Effector CD4-positive, alpha-beta T cell (primary cell): Measurements from ENCODE around the gene KLHL28.

Experiments
- DNase-seq: peaks from one replicate; pipeline ENCODE4 v3.0.0-alpha.2; 2020
- total RNA-seq: gene quantifications from one replicate; lab custom pipeline; 2026; lab: John Stamatoyannopoulos, UW

KLHL28 gene, protein sequence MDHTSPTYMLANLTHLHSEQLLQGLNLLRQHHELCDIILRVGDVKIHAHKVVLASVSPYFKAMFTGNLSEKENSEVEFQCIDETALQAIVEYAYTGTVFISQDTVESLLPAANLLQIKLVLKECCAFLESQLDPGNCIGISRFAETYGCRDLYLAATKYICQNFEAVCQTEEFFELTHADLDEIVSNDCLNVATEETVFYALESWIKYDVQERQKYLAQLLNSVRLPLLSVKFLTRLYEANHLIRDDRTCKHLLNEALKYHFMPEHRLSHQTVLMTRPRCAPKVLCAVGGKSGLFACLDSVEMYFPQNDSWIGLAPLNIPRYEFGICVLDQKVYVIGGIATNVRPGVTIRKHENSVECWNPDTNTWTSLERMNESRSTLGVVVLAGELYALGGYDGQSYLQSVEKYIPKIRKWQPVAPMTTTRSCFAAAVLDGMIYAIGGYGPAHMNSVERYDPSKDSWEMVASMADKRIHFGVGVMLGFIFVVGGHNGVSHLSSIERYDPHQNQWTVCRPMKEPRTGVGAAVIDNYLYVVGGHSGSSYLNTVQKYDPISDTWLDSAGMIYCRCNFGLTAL
- 88.7 reads per million, percentile 80 among the genes with 10 or more reads in this experiment for total RNA-seq

- peak; percentile 98 for DNase-seq
Measured at GRCh38 chr14:44961554-44962333, at the start of gene KLHL28, which contains the start of gene TOGARAM1. TSS of gene KLHL28 (minus strand) at chr14:44961947. CDS start at chr14:44945928, 16,019 bp downstream. TSS of gene TOGARAM1 (plus strand) at chr14:44962190. CDS start at chr14:44962422, 232 bp downstream.

- no peak for DNase-seq
Measured at GRCh38 chr14:45003924-45004323, 42.2 kb upstream of the KLHL28 start.

DNA sequence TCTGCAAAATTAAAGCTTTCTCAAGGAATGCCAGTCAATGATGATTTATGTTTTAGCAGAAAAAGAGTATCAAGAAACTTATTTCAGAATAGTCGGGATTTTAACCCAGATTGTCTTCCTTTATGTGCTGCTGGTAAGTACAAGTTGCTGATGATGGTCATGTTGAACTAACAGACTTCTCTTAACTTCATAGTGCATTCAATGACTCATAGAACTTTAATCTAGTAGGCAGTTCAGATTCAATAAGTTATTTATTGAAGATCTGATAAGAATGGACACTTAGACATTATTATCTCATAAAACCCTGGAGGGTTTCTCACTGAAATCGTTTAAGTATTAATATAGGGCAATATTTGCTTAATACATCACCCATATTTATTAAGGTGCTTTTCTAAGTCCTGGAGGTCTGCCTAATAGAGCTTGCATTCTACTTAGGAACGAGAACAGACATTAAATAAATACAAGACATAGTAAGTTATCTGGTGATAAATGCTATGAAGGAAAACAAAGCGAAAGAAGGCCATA lies 34.1 kb upstream of the KLHL28 start:
- no peak for DNase-seq

DNA sequence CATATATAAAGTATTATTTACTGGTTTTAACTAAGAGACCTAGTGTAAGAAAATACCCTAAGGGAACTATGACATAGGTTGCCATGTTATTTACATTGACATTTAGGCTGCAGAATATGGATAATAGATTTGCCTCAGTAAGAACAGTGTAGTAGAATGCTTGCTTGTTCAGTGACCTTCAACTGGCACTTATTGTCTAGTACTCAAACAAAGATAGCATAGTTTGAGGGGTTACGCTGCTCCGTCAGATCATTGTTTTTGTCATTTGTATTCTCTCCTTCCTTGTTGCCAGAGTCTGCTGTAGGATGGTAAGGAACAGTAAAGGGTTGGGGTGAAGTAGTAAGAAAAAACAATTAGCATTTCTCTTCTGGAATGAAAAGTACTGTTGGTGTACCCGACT lies 33.4 kb upstream of the KLHL28 start:
- DNase-seq: no peak

- no peak for DNase-seq
Measured at GRCh38 chr14:44990533-44990932, 28.8 kb upstream of the KLHL28 start.

- DNase-seq: no peak
Measured at GRCh38 chr14:44989497-44990440, 28.0 kb upstream of the KLHL28 start.

- DNase-seq: no peak
Measured at GRCh38 chr14:44988694-44989093, 26.9 kb upstream of the KLHL28 start.

DNA sequence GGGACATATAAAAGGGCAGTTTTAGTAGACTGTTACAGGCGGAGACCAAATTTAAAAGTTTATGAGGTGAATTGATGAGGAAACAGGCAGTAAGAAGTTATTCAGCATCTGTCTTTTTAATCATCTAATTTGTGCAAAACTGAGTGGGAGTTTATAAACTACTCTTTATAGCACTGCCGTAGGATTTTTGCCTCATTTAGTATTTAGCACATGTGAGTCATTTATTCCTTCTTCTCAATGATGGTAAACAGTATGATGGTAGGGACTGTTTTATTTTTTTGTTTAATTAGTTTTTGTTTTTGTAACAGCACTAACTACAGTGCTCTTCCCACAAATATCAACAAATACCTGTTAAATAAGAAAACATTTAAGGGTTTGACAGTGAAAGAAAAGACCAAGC lies 20.8 kb upstream of the KLHL28 start:
- DNase-seq: no peak

- DNase-seq: no peak
Measured at GRCh38 chr14:44981198-44981597, 19.5 kb upstream of the KLHL28 start.

GRCh38 chr14:44979740-44980356 lies 18.1 kb upstream of the KLHL28 start:
- DNase-seq: no peak

DNA sequence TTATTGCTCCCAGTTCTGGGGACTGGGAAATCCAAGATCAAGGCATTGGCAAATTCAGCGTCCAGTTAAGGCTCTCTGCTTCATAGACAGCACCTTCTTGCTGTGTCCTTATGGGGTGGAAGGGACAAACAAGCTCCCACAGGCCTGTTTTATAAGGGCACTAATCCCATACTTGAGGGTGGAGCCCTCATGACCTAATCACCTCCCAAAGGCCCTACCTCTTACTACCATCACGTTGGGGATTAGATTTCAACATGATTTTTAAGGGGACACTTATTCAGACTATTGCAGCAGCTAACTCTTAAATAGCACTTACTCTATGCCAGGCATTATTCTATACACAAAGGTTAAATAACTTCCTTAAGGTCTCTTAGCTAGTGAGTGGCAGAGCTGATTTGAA lies 17.5 kb upstream of the KLHL28 start:
- no peak for DNase-seq

GRCh38 chr14:44971459-44971858 lies 9.7 kb upstream of the KLHL28 start:
- no peak for DNase-seq

- DNase-seq: no peak
Measured at GRCh38 chr14:44970907-44971306, 9.2 kb upstream of the KLHL28 start.

DNA sequence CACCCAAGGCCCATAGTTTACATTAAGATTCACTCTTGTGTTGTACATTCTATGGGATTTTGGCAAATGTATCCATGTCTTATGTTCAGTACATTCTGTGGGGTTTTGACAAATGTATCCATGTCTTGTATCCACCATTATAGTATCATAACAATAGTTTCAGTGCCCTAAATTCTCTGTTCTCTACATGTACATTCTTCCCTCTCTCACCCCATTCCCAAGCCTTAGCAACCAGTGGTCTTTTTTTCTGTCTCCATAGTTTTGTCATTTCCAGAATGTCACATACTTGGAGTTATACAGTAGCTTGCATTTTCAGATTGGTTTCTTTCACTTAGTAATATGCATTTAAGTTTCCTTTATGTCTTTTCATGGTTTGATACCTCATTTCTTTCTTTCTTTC lies 7.0 kb upstream of the KLHL28 start:
- no peak for DNase-seq

- no peak for DNase-seq
Measured at GRCh38 chr14:44966601-44967336, 5.0 kb upstream of the KLHL28 start.

GRCh38 chr14:44963775-44964380 lies 2.1 kb upstream of the KLHL28 start:
- no peak for DNase-seq

DNA sequence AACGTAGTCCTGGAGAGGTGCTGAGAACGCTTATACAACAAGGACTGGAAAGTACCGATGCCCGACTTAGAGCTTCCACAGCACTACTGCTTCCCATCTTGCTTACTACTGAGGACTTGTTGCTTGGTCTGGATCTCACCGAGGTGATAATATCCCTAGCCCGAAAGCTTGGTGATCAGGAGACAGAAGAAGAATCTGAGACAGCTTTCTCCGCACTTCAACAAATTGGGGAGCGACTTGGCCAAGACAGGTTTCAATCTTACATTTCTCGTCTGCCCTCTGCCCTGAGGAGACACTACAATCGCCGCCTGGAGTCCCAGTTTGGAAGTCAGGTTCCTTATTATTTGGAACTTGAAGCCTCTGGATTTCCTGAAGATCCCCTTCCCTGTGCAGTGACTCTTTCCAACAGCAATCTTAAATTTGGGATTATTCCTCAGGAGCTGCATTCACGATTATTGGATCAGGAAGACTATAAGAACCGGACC lies 1.3 kb upstream of the KLHL28 start:
- no peak for DNase-seq

- peak; percentile 59 for DNase-seq
Measured at GRCh38 chr14:44962334-44963043, 742 bp upstream of the KLHL28 start.

DNA sequence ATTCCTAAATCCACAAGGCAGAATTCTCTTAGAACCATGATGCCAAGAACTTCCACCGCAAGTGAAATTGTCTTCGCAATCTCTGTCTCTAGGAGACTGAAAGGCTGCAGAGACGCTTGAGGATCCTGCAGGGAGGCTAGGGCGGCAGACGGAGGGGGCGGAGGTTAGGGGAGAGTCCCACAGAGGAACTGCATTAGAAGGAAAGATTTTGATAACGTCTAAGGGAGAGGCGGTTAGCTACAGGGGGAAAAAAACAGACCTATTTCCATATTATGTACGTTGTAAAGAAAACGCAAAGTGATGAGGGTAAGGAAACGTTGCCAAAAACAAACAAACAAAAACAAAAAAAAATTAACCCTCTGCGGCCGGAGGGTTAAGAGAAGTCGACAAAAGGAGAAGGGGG lies 595 bp downstream of the KLHL28 start:
- peak; percentile 55 for DNase-seq
